NCI-H146 (cell line): ENCODE data around the gene GRK3.
"Not testable (repeated sequence)": the region's sequence is repeated elsewhere in the genome, so short reads cannot be mapped to it uniquely, and the experiment has no call there.

ENCODE experiments used
- DNase-seq: peaks from one replicate; lab custom pipeline; 2025; lab: John Stamatoyannopoulos, UW

Gene GRK3

DNA sequence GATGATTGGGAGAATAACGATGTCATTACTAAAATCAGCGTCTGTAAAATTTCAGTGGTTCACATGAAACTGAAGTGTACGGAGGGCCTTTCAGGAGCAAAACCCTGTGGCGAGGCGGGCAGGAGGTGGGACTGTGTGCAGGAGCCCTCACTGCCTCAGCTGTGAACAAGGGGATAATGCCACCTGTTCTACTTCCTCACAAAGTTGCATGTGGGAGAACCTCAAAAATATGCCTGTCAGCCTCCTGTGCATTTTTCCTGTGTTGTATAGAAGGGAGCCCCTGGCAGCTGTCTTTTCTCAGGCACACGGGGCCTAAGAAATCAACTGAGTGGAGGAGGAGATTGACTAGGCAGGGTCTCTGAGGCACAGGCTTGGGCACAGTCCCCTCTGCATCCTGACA, 134.5 kb downstream of the GRK3 start:
- DNase-seq, result no peak

GRCh38 chr22:25701056-25701780, 136.7 kb downstream of the GRK3 start:
- no peak for DNase-seq

DNA sequence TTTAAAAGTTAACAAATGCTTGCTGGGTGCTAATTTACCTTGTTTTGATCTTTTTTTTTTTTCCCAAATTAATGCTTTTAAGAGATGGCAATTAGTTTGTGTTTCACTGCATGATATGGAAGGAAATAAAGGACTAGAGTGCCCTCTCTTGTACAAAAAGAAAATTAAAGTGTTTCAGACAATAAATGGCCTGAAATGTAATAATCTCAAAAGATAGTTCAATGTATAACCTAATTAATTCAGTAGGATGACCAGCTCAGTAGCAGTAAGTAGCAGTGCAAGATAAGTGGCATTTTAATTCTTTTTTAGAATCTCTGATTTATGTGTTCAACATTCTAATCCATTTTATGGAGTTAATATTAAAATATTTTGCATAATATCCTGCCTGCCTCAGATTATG, 137.6 kb downstream of the GRK3 start:
- peak; percentile 4 for DNase-seq

GRCh38 chr22:25702571-25703167, 138.2 kb downstream of the GRK3 start:
- no peak for DNase-seq

GRCh38 chr22:25704701-25705100, 140.2 kb downstream of the GRK3 start:
- no peak for DNase-seq

- DNase-seq, result no peak
Observed at GRCh38 chr22:25706197-25706596, 141.7 kb downstream of the GRK3 start.

- not testable (repeated sequence) for DNase-seq
Observed at GRCh38 chr22:25708430-25708829, 144.0 kb downstream of the GRK3 start.

DNA sequence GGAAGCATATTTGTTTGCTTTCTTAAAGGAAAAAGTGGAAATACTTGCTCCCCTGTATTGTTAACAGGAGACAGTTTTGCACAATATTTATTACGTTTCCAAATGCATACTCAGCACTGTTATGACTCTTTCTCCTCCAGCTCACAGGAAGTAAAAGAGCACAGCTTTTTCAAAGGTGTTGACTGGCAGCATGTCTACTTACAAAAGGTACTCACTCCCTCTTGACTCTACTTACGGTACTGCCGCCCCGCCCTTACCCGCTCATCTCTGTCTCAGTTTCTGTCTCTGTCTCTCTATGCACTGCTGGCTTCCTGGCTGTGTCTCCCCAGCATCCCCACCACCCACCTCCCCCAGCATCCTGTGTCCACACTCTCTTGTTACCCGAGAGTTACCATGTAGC, 145.3 kb downstream of the GRK3 start:
- DNase-seq, result no peak

- DNase-seq, result no peak
Observed at GRCh38 chr22:25710501-25710900, 146.0 kb downstream of the GRK3 start.

DNA sequence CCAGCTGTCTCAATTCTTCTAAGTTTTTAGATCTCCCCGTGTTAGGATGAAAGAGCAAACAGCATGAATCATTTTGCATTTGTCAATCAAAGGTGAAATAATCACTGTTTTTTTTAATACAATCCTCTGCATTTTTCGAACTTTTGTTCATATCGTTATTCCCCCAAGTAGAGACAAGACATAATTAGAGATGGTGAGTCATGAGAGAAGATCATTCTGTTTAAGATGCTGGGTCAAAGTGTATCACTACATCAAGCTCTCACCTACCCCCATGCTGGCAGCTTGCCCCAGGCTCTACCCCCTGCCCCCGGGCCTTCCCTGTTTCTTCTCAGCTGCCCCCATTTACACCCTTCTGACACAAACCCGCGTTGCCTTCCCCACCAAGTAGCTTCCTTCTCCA, 147.0 kb downstream of the GRK3 start:
- no peak for DNase-seq

DNA sequence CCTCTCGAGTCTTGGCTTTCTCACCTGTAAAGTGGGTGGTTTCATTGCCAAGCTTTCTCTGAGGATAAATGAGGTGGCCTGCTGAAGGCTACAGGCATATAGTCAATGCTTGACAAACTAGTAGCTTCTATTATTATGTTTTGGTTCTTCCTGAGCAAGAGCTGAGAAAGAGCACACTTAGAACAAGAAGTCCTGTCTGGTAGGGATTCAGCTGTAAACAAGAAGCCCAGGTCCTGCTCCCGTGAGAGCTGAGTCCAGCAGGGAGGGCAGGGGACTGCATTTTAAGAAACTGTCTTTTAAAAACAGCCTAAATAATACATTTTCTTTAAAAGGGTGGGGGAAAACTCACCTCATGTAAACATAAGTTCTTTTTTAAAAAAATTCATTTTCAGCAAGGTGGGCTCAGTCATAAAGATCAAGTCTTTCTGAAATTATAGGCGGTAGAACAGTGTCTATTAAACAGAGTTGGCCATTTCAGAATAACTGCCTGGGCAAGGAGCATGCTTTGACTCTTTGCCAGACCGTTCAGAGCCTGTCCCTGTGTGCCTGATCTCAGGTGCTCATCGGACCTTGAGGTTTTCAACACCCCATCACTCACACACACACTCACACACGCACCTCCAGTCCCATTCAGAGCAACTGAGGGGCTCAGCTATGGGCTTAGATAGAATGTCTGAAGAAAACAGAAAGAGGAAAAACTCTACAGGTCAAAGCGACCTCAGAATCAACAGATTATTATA, 148.4 kb downstream of the GRK3 start:
- DNase-seq, result no peak

GRCh38 chr22:25714070-25714469, 149.6 kb downstream of the GRK3 start:
- DNase-seq, result no peak

DNA sequence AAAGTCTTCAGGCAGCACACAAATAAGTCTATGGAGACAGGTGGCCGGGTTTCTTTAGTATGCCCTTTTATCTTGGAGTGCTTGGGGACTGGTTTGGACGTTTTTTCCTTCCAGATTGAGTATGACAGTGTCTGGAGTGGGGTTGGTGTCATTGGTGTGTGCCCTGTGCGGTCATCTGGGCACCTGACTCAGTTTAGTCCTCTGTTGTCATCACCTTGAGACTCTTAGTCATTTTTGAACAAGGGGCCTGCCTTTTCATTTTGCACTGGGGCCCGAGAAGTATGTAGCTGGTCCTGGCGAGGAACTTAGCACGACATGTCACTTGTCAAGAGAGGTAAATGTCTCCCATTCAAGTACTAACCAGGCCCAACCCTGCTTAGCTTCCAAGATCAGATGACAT, 150.3 kb downstream of the GRK3 start:
- no peak for DNase-seq

- peak; percentile 61 for DNase-seq
Observed at GRCh38 chr22:25716637-25717036, 152.2 kb downstream of the GRK3 start.

DNA sequence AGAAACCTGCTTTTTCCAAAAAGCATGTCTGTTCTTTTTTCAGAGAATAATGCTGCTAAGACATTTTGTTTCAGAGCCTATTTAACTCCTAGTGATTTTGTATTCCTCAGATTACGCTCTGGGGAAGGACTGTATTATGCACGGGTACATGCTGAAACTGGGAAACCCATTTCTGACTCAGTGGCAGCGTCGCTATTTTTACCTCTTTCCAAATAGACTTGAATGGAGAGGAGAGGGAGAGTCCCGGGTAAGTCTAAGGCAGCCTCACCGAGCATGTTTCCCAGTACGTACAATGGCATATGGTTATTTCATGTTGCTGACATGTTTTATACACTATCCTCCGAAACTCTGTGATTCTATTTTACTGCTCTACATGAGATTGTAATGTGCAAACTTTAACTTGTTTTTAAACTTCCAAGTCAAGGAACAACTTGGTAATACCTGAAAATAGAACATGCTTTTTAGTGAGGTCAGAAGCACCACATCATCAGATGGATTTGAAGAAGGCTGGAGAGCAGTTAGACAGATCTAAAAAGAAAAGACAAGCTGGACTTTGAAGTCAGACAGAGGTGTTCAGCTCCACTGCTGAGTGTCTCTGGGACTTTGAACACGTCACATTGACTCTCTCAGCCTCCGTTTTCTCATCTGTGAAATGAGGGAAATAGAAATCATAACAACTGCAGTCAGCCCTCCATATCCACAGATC, 153.8 kb downstream of the GRK3 start:
- no peak for DNase-seq

- no peak for DNase-seq
Observed at GRCh38 chr22:25722223-25722622, 157.7 kb downstream of the GRK3 start.

DNA sequence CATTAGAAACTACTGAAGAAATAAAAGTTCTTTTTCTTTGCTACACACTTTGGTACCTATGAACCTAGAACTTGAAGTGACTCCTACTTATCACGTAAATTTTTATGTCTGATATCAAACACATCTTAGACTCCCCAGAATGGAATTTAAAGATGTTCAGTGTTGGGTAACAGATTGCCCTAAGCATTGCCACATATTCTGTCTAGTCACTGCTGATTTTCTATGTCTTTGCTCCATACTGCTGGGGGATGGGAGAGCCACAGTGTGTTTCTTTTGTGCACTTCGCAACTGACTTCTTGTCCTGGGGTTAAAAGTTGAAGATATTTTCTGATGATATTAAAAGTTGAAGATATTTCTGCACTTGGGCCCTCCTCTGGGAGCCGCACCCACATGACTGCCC, 158.2 kb downstream of the GRK3 start:
- no peak for DNase-seq

- no peak for DNase-seq
Observed at GRCh38 chr22:25726241-25726640, 161.8 kb downstream of the GRK3 start.

- no peak for DNase-seq
Observed at GRCh38 chr22:25728071-25728470, 163.6 kb downstream of the GRK3 start.

DNA sequence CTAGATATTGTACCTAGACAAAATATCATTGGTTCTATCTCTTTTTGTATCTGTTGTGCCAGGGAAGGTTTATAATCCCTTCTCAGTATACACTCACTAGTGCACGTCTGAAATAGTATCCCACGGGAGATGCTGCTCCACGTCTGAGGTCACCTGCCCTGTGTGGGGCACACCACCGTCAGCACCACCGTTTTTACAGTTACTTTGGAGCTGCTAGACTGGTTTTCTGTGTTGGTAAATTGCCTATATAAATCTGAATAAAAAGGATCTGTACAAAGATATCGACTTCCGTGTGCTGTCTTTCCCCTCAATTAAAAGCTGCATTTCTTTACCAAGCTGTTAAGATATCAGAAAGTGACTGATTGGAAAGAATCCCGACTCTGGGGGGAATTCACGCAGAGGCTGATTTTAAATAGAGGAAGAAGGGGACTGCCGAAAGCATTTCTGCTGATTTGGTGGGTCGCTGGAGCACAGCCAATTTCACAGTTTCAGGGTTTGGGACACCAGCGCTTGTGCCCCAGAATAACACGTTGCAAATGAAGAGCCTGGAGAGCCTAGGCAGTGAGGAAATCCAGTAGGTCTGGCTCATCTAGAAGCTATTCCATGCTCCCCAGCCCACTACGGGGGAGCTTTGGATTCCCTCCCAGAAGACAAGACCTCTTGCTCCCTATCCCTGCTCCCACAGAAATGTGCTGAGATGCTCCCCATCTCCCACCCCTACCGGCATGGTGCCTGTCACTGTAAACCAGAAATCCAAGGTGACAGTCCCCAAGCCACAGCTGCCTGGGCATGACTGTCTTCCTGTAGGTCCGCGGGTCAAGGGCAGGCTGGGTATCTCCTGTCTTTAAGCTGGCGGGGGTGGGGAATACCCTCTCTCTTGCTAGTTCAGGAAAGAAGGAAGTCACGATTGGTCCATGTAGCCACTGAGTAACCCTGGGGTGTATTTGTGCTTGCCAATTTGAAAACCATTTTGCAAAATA, 164.8 kb downstream of the GRK3 start:
- DNase-seq, result no peak

- no peak for DNase-seq
Observed at GRCh38 chr22:25735650-25736049, 171.2 kb downstream of the GRK3 start.
